Caki2 (cell line): ENCODE data around the gene TOP3A. TPM values are rescaled to one million over a fixed set of nuclear protein-coding genes. Genes with fewer than 3 reads are reported as not detected.

Source experiments
- DNase-seq: peaks from one replicate; pipeline ENCODE4 v3.0.0-alpha.2; 2015; ENCODE audit warnings: low read depth
- in situ Hi-C: cut with HindIII; loops from 2 replicates; pipeline ENCODE4 v1.10.0; 2016; ENCODE audit warnings: low sequenced_read_pairs, low pct_unique_long_range_greater_than_20kb, mixed read lengths
- total RNA-seq: library from RNA; depleted of rRNA; stranded (reverse); fragments of >200 nt; shearing (Covaris generic); gene quantifications from 2 replicates; pipeline ENCODE4 v1.2.3, GENCODE V29; 2014; ENCODE audit warnings: low replicate concordance

TOP3A gene
- total RNA-seq, 1 experiment from 2014 or later, result 11.9 TPM

DNA sequence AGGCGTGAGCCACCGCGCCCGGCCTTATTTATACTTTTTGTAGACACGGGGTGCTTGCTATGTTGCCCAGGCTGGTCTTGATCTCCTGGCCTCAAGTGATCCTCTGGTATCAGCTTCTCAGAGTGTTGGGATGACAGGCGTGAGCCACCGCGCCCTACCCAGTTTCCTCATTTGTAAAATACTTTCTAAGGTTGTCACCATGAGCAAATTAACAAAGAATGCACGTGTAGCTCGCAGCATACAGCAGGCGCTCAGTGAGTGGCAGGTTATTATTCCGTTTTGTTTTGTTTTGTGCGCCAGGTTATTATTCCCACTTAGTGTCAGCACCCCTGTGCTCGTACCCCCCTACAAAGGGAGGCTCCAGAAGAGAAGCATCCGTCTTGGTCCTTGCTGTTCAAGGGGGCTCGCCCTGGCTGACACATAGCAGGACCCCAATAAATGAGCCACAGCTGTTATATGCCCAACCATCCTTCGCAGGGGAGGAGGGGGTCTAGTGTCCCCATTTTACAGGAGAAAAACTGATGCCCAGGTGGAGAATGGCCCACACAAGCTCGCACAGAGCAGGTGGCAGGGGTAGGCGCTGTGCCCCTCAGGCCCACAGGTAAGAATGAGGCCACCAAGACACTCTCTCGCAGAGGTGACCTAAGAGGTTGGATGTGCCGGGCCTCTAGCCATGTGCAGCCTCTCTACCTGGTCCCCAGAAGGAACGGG is 55.0 kb downstream of the TOP3A start:
- in situ Hi-C loops, result no loop called here
- DNase-seq, result peak; percentile 51

DNA sequence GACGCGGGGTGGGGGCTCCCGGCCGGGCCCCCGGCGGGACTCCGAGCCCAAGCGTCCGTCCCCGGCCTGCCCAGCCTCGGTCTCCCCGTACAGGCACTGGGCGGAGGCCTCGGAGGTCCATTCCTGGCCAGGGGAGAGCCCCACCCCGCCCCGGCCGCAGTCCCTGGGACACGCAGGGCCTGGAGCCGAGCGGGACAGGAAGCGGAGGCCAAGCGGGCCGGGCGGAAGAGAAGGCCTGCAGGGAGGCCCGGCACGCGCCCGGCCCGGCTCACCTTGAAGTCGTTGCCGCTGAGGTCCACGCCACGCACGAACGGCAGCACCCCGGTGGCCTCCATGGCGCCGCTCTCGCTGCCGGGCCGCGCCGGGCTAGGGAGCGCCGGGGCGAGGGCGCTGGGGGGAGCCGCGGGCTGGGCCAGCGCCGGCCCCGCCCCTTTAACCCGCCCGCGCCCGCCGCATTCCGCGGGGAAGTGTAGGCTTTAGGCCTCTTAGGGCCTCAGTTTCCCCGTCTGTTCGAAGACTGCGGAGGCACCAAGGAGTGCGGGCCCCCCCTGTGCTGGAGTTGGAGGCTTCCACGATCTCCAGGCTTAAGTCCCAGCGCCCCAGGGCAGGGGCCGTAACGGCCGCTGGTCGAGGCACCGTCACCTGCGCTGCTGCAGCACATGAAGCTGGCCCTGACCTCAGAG is 56.3 kb downstream of the TOP3A start, which contains the start of gene FLII:
Gene FLII (minus strand): TSS at position 383 of the 683 bp plus-strand sequence. CDS start 48 bp downstream, at position 335.
- in situ Hi-C loops, result no loop called here

DNA sequence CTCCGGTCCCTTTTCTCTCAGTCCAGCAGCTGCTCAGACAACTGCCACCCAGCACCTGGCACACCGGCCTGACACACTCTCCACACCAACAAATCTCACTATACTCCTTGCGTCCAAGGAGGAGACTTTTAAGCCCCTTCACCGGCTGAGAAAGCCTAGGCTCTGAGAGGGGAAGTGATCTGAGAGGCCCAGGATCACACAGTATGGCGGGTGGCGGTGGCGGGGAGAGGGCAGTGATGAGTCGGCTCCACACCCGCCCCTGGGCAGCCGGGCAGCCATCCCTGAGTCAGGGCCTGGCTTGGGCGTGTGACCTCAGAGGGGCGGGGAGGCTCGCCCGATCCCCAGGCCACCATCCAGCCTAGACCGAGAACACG is 56.8 kb downstream of the TOP3A start:
- in situ Hi-C loops, result no loop called here

More for the DNA sequence above, 56.3 kb downstream of the TOP3A start, which contains the start of gene FLII:
- peak; percentile 61 for DNase-seq

DNA sequence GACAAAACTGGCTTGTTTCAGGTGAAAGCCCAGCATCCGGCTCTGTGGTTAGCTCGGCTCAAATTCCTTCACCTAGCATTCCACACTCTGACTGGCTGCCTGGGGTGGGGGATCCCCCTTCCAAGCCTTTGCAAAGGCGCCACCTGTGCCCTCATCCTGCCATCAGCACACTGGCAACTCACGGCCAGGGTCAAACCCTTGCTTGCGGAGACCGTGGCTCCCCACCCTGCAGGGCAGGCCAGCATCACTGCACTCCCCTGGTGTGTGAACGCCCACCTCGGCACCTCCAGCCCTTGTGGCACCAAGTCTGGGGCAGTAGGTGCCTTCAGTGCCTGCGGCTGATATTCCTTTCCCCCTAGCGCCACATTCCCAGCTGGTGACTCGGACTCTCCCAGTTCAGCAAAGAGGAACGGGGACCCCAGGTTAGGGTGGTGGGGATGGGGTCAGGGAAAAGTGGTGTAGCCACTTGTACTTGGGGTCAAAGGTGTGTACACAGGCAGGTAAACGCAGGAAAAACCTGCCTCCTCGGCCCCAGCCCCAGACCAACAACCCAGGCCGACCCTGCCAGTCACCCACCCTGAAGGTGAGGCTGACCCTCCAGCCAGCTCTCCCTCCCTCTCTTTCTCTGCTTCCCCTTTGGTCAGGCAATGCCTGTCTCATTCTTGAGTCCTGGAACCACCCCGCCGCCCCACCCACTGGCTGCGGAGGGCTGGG is 57.4 kb downstream of the TOP3A start:
- in situ Hi-C loops, result no loop called here
- DNase-seq, result peak; percentile 41

More for the DNA sequence above, 56.8 kb downstream of the TOP3A start:
- DNase-seq, result peak; percentile 84

DNA sequence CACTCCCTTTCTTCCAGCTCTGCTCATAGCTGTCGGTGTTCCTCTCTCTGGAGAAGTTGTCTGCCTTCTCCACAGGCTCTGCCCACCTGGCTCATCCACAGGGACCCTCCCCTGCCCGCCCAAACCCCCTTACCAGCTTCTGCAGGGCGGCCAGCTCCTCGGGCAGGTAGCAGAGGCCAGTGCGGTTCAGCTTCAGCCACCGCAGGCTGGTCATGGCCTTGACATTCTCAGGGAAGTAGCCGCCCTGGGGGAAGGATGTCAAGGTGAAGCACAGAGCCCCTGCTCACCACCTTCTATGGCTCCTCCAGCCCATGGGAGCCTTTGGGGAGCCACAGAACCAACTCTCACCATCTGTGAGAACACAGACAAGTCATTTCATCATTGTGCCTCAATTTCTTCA is 58.0 kb downstream of the TOP3A start:
- no peak for DNase-seq
- in situ Hi-C loops, result no loop called here

DNA sequence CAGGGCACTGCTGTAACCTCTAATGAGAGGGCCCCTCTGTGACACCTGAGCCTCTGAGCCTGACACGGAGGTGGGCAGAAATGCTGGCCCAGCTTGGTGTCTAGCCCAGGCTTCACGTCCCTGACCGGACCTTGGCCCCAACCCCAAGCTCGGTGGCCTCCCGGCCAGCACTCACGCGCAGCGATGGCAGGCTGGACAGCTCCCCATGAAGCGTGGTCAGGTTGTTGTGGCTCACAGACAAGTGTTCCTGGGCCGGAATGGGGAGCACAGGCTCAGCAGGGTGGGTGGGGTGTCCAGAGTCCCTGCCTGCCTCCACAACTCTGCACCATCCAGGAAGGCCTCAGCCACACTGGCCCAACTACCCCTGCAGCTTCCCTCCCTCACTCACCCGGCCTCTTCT is 58.4 kb downstream of the TOP3A start:
- in situ Hi-C loops, result no loop called here
- no peak for DNase-seq

DNA sequence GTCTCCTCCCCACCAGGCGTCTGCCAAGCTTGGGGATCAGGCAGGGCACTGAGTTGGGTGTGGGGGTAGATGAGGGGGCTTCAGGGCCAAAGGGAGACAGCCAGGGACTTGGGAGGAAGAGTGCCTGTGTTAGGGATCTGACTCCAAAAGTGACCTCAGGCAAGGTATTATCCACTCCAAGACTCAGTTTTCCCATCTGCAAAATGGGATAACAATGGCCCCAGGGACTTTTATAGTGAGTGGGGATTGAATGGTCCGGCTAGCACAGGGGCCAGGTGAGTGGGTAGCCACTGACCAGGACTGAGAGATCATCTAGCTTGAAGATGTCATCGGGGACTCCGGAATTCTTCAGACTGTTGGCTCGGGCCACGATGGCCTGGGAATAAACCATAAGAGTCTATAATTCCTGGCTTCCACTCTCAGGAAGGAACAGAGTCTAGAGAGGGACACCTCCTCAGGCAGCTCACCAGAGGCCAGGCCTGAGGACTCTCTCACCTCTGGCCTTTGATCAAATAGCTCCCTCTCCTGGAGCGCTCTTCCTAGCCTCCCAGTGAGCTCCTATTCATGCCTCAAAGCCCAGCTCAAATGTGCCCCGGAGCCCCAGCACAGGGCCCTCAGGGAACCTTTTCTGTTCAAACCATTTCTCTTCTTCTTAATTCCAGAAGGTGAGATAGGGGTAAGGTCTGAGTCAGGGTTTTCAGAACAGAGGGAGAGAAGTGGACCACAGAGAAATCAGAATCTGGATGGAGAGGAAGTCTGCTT is 59.7 kb downstream of the TOP3A start:
- DNase-seq, result no peak
- in situ Hi-C loops, result no loop called here

DNA sequence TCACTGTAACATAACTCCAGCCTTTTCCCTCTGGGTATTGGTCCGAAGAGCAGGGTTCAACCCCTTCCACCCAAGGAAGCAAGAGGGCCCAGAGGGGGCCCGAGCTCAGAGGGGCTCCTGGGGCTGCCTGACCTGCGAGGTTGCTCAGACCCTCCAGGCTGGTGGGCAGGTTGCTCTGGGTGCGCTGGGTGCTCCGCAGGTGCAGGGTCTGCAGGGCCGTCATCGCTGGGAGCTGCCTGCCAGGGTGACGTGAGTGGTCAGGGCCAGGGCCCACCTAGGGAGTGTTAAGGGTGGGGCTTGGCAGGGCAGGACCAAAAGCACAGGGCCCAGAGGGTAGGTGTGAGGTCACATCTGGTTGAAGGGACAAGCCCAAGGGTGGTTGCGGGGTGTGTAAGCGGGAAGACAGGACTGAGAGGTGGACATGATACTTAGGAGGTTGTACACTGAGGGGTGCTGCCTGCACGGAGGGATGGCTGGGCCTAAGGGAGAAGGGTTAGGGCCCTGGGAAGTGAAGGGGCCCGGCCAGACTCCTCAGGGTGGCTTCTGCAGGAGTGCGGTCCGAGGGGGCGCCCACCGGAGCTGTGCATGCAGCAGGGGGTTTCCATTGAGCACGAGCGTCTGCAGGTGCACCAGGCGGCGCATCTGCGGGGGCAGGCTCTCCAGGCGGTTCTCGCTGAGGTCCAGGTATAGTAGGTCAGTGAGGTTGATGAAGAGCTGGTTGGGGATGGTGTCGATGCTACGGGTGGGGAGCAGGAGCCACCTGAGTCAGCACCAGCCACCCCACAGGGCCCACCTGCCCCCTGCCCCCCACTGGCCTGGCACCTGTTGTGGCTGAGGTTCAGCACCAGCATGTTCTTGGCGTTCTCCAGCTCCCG is 60.6 kb downstream of the TOP3A start:
- DNase-seq, result no peak
- in situ Hi-C loops, result no loop called here

DNA sequence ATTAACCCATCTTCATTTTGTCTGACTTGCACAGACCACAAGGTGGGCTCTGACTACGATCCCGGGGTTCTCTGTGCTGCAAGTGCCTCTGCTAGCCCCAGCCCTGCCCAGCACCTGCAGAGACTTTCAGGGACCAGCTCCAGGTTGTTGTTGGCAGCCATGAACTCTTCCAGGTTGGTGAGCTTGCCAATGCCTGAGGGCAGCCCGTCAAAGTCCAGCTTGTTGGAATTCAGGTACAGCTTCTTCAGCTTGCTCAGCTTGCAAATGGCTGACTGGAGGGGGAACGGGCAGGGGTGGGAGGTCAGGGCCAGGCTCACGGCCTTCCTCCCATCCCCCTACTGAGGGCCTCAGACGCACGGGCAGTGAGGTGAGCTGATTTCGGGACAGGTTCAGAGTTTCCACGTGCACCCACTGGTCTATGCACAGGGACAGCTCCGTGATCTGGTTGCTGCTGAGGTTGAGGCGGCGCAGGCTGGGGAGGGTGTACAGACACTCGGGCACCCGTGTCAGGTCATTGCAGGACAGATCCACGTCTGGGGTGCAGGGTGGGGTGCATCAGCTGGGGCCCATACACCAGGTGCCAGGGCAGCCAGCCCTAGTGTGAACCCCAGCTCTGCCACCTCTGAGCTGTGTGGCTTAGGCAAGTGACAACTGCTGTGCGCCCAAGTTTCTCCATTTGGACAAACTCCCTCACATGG is 61.5 kb downstream of the TOP3A start:
- DNase-seq, result no peak
- in situ Hi-C loops, result no loop called here

DNA sequence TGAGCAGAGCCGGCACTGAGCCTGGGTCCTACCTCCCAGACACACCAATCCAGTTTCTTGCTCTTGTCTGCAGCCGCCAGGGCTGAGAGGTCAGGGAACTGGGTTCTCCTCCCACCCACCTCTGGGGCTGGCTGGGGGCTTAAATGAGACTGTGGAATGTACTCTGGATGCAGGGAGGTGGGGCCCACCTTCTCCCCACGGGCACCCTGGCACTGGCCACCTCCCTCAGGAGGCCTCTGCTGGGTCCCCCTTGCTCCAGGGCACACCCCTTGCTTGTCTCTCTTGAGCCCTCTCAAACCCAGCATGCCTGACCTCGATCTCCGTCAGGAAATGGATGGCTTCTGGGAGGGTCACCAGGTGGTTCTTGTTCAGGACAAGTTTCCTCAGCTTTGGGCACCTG is 62.6 kb downstream of the TOP3A start:
- in situ Hi-C loops, result no loop called here
- no peak for DNase-seq

DNA sequence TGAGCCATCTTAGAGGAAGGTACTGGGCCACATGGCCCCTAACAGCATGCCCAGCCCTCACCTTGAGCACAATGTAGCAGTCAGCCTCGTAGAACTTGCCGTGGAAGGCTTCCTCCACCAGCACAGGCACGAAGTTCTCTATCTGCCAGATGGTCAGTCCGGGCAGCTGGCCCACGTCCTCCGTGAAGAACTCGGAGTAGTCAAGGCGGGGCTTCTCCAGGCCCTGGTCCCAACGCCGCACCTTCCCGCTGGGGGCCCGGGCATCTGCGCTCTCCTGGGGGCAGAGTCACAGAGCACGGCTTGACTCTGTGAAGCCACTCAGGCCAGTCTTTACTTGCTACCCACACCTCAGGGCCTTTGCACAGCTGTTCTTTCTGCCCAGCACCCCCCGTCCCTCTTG is 63.6 kb downstream of the TOP3A start:
- DNase-seq, result no peak
- in situ Hi-C loops, result no loop called here

DNA sequence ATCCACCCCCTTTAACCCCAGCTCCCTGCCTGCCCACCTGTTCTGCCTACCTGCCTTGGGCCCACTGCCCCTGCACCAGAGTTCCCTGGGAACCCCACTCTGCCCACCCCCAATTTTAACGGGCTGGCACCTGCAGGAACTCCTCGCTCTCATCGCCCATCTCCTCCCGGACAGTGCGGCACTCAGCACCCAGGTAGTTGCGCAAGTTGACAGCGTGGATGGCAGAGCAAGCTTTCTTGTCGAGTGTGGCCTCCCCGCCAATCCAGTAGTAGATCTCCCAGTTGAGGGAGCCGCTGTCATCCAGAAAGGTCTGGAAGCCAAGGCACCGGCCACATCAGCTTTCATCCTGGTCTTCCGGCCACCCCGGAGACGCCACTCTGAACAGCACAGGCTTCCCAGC is 64.1 kb downstream of the TOP3A start:
- no peak for DNase-seq
- in situ Hi-C loops, result no loop called here

DNA sequence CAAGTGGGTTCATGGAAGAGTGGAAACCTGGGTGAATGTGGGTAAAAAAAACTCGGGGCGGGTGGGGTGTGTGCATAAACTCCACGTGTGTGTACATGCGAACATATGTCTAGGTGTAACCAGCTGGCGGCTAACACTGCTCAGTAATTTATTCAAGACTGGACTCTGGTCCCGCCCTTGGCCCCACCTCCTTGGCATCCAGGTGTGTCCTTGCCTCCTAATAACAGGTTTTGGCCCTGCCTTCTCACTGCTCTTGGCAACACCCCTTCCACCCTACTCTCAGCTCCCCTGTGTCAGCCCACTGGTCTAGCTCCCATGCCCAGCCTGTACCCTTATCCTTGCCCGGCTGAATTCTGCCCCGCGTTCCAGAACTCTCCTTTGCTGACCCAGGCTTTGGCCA is 64.5 kb downstream of the TOP3A start:
- DNase-seq, result no peak

DNA sequence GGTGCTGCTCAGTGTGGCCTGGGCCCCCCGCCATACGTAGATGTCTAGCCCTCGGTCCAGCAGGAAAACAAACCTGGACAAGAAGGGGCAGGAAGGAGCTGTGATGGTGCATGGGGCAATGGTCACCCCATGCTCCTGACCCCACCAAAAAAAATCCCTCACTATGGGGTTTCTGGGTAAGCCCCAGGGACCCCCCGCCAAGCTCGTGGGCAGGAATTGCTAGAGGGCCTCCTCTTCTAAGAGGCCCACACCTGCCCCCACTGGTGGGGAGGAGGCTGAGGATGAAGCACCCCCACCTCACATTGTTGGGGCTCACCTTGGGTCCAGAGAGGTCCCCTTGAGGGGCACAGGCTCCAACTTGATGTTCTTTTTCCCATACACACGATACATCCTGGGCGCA is 66.0 kb downstream of the TOP3A start:
- in situ Hi-C loops, result no loop called here
- no peak for DNase-seq

More for the DNA sequence above, 64.5 kb downstream of the TOP3A start:
- in situ Hi-C loops, result no loop called here

DNA sequence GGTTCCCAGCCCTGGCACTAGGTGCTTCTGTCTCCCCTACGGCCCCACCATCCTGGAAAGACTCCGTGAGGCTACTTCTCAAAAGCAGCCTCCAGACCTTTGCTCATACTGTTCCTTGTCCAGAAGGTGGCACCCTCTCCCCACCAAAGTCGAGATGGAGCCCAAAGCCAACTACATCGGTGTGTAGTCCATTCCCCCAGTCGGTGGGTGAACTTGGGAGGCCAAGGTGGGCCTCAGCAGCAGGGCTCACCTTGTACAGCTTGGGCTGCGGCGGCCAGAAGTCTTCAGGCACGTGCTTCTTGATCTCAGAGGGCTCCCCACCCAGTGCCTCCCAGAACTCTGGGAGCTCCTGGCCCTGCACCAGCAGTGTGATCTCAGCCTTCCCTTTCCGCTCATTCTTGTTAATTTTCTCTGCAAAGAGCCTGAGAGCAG is 66.5 kb downstream of the TOP3A start:
- in situ Hi-C loops, result no loop called here
- peak; percentile 33 for DNase-seq

DNA sequence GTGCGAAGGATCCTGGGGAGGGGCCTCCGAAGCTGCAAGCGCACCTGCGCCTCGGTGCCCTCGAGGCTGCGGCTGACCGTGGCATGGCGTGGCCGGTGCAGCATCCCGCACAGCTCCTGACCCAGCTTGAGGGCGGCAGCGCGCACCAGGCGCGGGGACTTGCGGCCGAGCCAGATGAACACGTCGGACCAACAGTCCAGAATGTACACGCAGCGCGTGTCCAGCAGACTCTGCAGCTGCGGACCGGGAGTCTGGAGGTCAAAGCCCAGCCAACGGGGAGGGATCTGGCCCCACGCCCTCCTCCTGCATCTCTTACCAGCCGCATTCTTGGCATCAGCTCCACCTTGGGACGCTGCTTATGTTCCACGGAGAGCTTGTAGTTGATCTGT is 67.2 kb downstream of the TOP3A start:
- DNase-seq, result no peak
- in situ Hi-C loops, result no loop called here
